HCT116 (cell line): ENCODE data around the gene GSAP. TPM values are rescaled to one million over a fixed set of nuclear protein-coding genes. Genes with fewer than 3 reads are reported as not detected.

Experiments used
- ATAC-seq: fragments of 200-7000 bp; cut with Tn5 transposase; 2 replicates; pipeline ENCODE4 v1.9.1; 2020; ENCODE audit warnings: mild to moderate bottlenecking, moderate library complexity
- BruUV-seq: library from RNA; stranded (reverse); fragments of 400-500 nt; replicated peaks from 2 replicates; lab custom pipeline; 2021; lab: Mats Ljungman, UMichigan
- CTCF ChIA-PET: fragments of 300-600 bp; sonication (Branson Sonifier 250); formaldehyde crosslinking; loops from one replicate; lab custom pipeline; 2021; ENCODE audit warnings: antibody characterized with exemption; lab: Charles Lee
- POLR2A ChIA-PET: fragments of 300-600, 350-600 bp; sonication (Branson Sonifier 250); formaldehyde crosslinking; loops from one replicate; lab custom pipeline; 2021; ENCODE audit warnings: antibody characterized with exemption; lab: Charles Lee
- RAD21 ChIA-PET, 2 experiments: fragments of 300-600 bp; sonication (Branson Sonifier 250); formaldehyde crosslinking; loops; one replicate each; lab custom pipeline; 2023; ENCODE audit warnings: low total read pairs in 2 of 2; ENCODE audit not compliant: uncharacterized antibody in 2 of 2, unreplicated experiment in 2 of 2, low non-redundant PET in 1 of 2; lab: Charles Lee
- DNase-seq: peaks from one replicate; pipeline ENCODE4 v3.0.0-alpha.2; 2010; ENCODE audit warnings: low read depth, low spot score
- H2AFZ ChIP-seq: fragments of 200-600 bp; shearing (Covaris generic), sonication (generic); 2 replicates; pipeline ENCODE4 v1.6.1; 2017; ENCODE audit warnings: low read depth, mixed run types, mixed read lengths, antibody characterized with exemption, low read length; ENCODE audit not compliant: poor library complexity, severe bottlenecking
- H3K27ac ChIP-seq: 2 replicates; pipeline ENCODE4 v1.5.1; 2012; ENCODE audit warnings: low read depth, low read length
- H3K27me3 ChIP-seq: fragments of 200-600 bp; sonication (generic); 2 replicates; pipeline ENCODE4 v1.6.1; 2016; ENCODE audit warnings: mixed run types, low read length, mixed read lengths; ENCODE audit not compliant: insufficient read depth
- H3K36me3 ChIP-seq, 2 experiments: fragments of 200-500 bp in 1 of 2; fragments of 200-600 bp in 1 of 2; sonication (Bioruptor generic) in 1 of 2; sonication (generic) in 1 of 2; 2 replicates each; pipeline versions ENCODE4 v1.5.1 to v1.6.1; 2014 to 2016; ENCODE audit warnings: low read length in 2 of 2, inconsistent platforms in 1 of 2, mixed read lengths in 1 of 2, mixed run types in 1 of 2; ENCODE audit not compliant: insufficient read depth in 2 of 2, control insufficient read depth in 1 of 2
- H3K4me1 ChIP-seq, 2 experiments: fragments of 200-600 bp in 1 of 2; sonication (generic) in 1 of 2; 2 replicates each; pipeline versions ENCODE4 v1.5.1 to v1.6.1; 2012 to 2017; ENCODE audit warnings: low read length in 2 of 2, inconsistent platforms in 1 of 2, mild to moderate bottlenecking in 1 of 2, mixed read lengths in 1 of 2, mixed run types in 1 of 2, moderate library complexity in 1 of 2; ENCODE audit not compliant: insufficient read depth in 2 of 2, control insufficient read depth in 1 of 2
- H3K4me2 ChIP-seq: fragments of 200-600 bp; sonication (generic); 2 replicates; pipeline ENCODE4 v1.6.1; 2017; ENCODE audit warnings: mixed run types, low read length, mixed read lengths
- H3K4me3 ChIP-seq, 2 experiments: fragments of 200-600 bp in 1 of 2; sonication (generic) in 1 of 2; replicated peaks in 1 of 2; 2 replicates each; pipeline ENCODE4 v1.5.1; 2011 to 2016; ENCODE audit warnings: low read length in 2 of 2, control low read depth in 1 of 2, low read depth in 1 of 2, mild to moderate bottlenecking in 1 of 2, mixed read lengths in 1 of 2, mixed run types in 1 of 2
- H3K79me2 ChIP-seq: fragments of 200-600 bp; sonication (generic); 2 replicates; pipeline ENCODE4 v1.6.1; 2017; ENCODE audit warnings: mild to moderate bottlenecking, mixed run types, low read length, moderate library complexity, mixed read lengths; ENCODE audit not compliant: insufficient read depth
- H3K9ac ChIP-seq: fragments of 200-600 bp; sonication (generic); 2 replicates; pipeline ENCODE4 v1.6.1; 2016; ENCODE audit warnings: low read length, mixed read lengths
- H3K9me2 ChIP-seq: fragments of 200-600 bp; sonication (generic), shearing (Covaris generic); 2 replicates; pipeline ENCODE4 v1.6.1; 2017; ENCODE audit warnings: mixed run types, mild to moderate bottlenecking, moderate library complexity; ENCODE audit not compliant: insufficient read depth
- H3K9me3 ChIP-seq, 2 experiments: fragments of 200-500 bp in 1 of 2; fragments of 200-600 bp in 1 of 2; sonication (Bioruptor generic) in 1 of 2; sonication (generic) in 1 of 2; 2 replicates each; pipeline ENCODE4 v1.6.1; 2014 to 2017; ENCODE audit warnings: low read length in 2 of 2, mixed read lengths in 2 of 2, inconsistent platforms in 1 of 2, low read depth in 1 of 2, mild to moderate bottlenecking in 1 of 2, mixed run types in 1 of 2, moderate library complexity in 1 of 2; ENCODE audit not compliant: control insufficient read depth in 1 of 2, insufficient read depth in 1 of 2
- H4K20me1 ChIP-seq: fragments of 200-600 bp; sonication (generic), shearing (Covaris generic); 2 replicates; pipeline ENCODE4 v1.6.1; 2017; ENCODE audit warnings: mixed run types, mild to moderate bottlenecking, moderate library complexity; ENCODE audit not compliant: insufficient read depth
- ATF3 ChIP-seq: IDR thresholded peaks from 2 replicates; pipeline ENCODE4 v1.6.1; 2012
- CBX3 ChIP-seq: IDR thresholded peaks from 2 replicates; pipeline ENCODE4 v1.6.1; 2012; ENCODE audit warnings: low read depth
- CEBPB ChIP-seq: IDR thresholded peaks from 2 replicates; pipeline ENCODE4 v1.6.1; 2012; ENCODE audit warnings: low read depth
- EZH2 ChIP-seq: fragments of 200-600 bp; sonication (generic); IDR thresholded peaks from 2 replicates; pipeline ENCODE4 v1.6.1; 2017; ENCODE audit warnings: antibody characterized with exemption, mixed run types
- FOSL1 ChIP-seq: IDR thresholded peaks from 2 replicates; pipeline ENCODE4 v1.6.1; 2012; ENCODE audit warnings: low read depth
- JUND ChIP-seq: IDR thresholded peaks from 2 replicates; pipeline ENCODE4 v1.6.1; 2012
- POLR2A ChIP-seq: IDR thresholded peaks from 2 replicates; pipeline ENCODE4 v1.7.0; 2011; ENCODE audit warnings: borderline replicate concordance; ENCODE audit not compliant: insufficient read depth, insufficient read length; ENCODE audit errors: extremely low read depth
- POLR2AphosphoS5 ChIP-seq: IDR thresholded peaks from 2 replicates; pipeline ENCODE4 v1.6.1; 2011; ENCODE audit warnings: mild to moderate bottlenecking, low read depth, low read length, moderate library complexity
- RAD21 ChIP-seq: IDR thresholded peaks from 2 replicates; pipeline ENCODE4 v1.6.1; 2012; ENCODE audit warnings: low read depth, mild to moderate bottlenecking
- SIN3A ChIP-seq: IDR thresholded peaks from 2 replicates; pipeline ENCODE4 v1.6.1; 2012; ENCODE audit warnings: low read depth
- SP1 ChIP-seq: IDR thresholded peaks from 2 replicates; pipeline ENCODE4 v1.6.1; 2012; ENCODE audit warnings: low read depth
- ZBTB33 ChIP-seq: IDR thresholded peaks from 2 replicates; pipeline ENCODE4 v1.6.1; 2011; ENCODE audit warnings: mild to moderate bottlenecking, low read length, moderate library complexity; ENCODE audit not compliant: insufficient replicate concordance; ENCODE audit errors: extremely low read depth
- ZFX ChIP-seq: fragments of 450-650 bp; IDR thresholded peaks from 2 replicates; pipeline ENCODE4 v1.6.1; 2017
- intact Hi-C: fragments of 100-400 bp; cut with micrococcal nuclease; formaldehyde crosslinking; loops from 2 replicates; pipeline ENCODE4 v1.10.0; 2022
- total RNA-seq: library from RNA; stranded (reverse); gene quantifications from one replicate; pipeline ENCODE4 v1.2.1, GENCODE V29; 2021; ENCODE audit not compliant: unreplicated experiment
- TF ChIP-seq, protein P1 (sequence below): IDR thresholded peaks from 2 replicates; pipeline ENCODE4 v1.6.1; 2012; ENCODE audit warnings: low read depth

The GSAP gene
- total RNA-seq, 1 experiment from 2014 or later, result not detected

DNA sequence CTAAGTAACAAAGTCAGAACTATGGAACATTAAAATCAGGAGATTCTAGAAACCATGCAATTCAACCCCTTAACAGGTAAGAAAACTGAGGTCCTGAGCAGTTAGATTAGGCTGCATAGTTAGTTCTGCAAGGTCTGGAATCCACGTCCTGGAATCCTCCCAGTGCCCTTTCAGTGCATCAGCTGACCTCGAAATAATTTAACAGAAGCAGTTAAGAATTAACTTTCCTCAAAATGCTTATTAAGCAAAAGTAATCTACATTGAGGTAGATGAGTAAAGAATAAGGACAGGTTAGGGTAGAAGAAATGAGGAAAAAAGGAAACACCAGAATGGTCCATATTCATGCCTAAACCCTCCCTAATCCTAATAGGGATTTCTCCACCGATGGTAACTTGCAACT, 37.6 kb downstream of the GSAP start:
- ChIA-PET CTCF (no interaction called here), RAD21 (no interaction called here), POLR2A (interaction anchor here (0.6 kb wide), 1 partner anchor 625 kb away, joined by 3 read pairs; no protein-coding TSS in a partner anchor)
- no peaks in the 10 kb centered on the region for H3K79me2 ChIP-seq
- H3K27me3 ChIP-seq, result peaks cover 9% of the 10 kb centered on the region; the same call in 1 of the 2 replicates
- no peaks in the 10 kb centered on the region for H3K4me1 ChIP-seq
- no peak overlapping the region for H3K4me3 ChIP-seq
- H3K9me3 ChIP-seq, result no peaks in the 10 kb centered on the region
- no peak overlapping the region for H3K4me2 ChIP-seq
- no peak for ATAC-seq
- H2AFZ ChIP-seq, result no peak overlapping the region
- H3K9ac ChIP-seq, result no peak overlapping the region
- no peak overlapping the region for H3K27ac ChIP-seq
- intact Hi-C loops, result no loop called here
- no TSS peak for BruUV-seq
- no peaks in the 10 kb centered on the region for H4K20me1 ChIP-seq
- H3K36me3 ChIP-seq, result no peaks in the 10 kb centered on the region
- H3K9me2 ChIP-seq, result no peaks in the 10 kb centered on the region
- no peak for DNase-seq
- TF ChIP-seq POLR2A (no peak), EZH2 (no peak), ATF3 (no peak), RAD21 (no peak), CEBPB (no peak), JUND (no peak), SP1 (no peak)

- ATAC-seq (no peak), DNase-seq (no peak)
- Histone ChIP-seq H3K36me3 (no peaks in the 10 kb centered on the region), H3K9me2 (no peaks in the 10 kb centered on the region), H3K4me3 (no peak overlapping the region), H3K27me3 (no peaks in the 10 kb centered on the region), H3K4me2 (no peak overlapping the region), H3K9ac (no peak overlapping the region), H3K9me3 (peaks cover 0 to 4% of the 10 kb centered on the region in 2 experiments; a peak in 1 of 4 replicates), H3K79me2 (no peaks in the 10 kb centered on the region), H3K4me1 (no peaks in the 10 kb centered on the region), H2AFZ (no peak overlapping the region), H4K20me1 (no peaks in the 10 kb centered on the region), H3K27ac (no peak overlapping the region)
- RAD21 ChIA-PET, result no interaction called here
- intact Hi-C loops, result no loop called here
- POLR2A ChIA-PET, result no interaction called here
- CTCF ChIA-PET, result no interaction called here
- no TSS peak for BruUV-seq
- no peak for TF ChIP-seq POLR2AphosphoS5
- TF ChIP-seq, protein P1, sequence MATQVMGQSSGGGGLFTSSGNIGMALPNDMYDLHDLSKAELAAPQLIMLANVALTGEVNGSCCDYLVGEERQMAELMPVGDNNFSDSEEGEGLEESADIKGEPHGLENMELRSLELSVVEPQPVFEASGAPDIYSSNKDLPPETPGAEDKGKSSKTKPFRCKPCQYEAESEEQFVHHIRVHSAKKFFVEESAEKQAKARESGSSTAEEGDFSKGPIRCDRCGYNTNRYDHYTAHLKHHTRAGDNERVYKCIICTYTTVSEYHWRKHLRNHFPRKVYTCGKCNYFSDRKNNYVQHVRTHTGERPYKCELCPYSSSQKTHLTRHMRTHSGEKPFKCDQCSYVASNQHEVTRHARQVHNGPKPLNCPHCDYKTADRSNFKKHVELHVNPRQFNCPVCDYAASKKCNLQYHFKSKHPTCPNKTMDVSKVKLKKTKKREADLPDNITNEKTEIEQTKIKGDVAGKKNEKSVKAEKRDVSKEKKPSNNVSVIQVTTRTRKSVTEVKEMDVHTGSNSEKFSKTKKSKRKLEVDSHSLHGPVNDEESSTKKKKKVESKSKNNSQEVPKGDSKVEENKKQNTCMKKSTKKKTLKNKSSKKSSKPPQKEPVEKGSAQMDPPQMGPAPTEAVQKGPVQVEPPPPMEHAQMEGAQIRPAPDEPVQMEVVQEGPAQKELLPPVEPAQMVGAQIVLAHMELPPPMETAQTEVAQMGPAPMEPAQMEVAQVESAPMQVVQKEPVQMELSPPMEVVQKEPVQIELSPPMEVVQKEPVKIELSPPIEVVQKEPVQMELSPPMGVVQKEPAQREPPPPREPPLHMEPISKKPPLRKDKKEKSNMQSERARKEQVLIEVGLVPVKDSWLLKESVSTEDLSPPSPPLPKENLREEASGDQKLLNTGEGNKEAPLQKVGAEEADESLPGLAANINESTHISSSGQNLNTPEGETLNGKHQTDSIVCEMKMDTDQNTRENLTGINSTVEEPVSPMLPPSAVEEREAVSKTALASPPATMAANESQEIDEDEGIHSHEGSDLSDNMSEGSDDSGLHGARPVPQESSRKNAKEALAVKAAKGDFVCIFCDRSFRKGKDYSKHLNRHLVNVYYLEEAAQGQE, result no peak
- no peak for TF ChIP-seq SIN3A
- no peak for TF ChIP-seq ZBTB33
- no peak for TF ChIP-seq RAD21
- no peak for TF ChIP-seq EZH2
- TF ChIP-seq FOSL1, result no peak
- TF ChIP-seq POLR2A, result no peak
- TF ChIP-seq ZFX, result no peak
- no peak for TF ChIP-seq JUND
- no peak for TF ChIP-seq CBX3
Measured at GRCh38 chr7:77370606-77371005, 45.5 kb downstream of the GSAP start.
